IPS-18a (cell line): Measurements from ENCODE around the gene LRP8.

ENCODE experiments used
- H3K27ac ChIP-seq: one replicate; pipeline ENCODE4 v1.5.1; 2013; ENCODE audit warnings: low read length
- H3K27me3 ChIP-seq: one replicate; pipeline ENCODE4 v1.6.1; 2013; ENCODE audit warnings: mild to moderate bottlenecking, low read length; ENCODE audit not compliant: control insufficient read depth, insufficient read depth
- H3K36me3 ChIP-seq: one replicate; pipeline ENCODE4 v1.6.1; 2013; ENCODE audit warnings: low read depth, low read length; ENCODE audit not compliant: control insufficient read depth
- H3K4me1 ChIP-seq: one replicate; pipeline ENCODE4 v1.6.1; 2013; ENCODE audit warnings: low read depth, low read length; ENCODE audit not compliant: control insufficient read depth
- H3K4me3 ChIP-seq: one replicate; pipeline ENCODE4 v1.5.1; 2013; ENCODE audit warnings: low read length
- H3K9ac ChIP-seq: one replicate; pipeline ENCODE4 v1.6.1; 2013; ENCODE audit warnings: mild to moderate bottlenecking, low read length, moderate library complexity
- H3K9me3 ChIP-seq: one replicate; pipeline ENCODE4 v1.6.1; 2013; ENCODE audit warnings: low read depth, low read length; ENCODE audit not compliant: control insufficient read depth

The LRP8 gene

GRCh38 chr1:53306168-53306567 is 21.7 kb downstream of the LRP8 start:
- Histone ChIP-seq H3K4me1 (peaks cover 11% of the 10 kb centered on the region), H3K4me3 (no peak overlapping the region), H3K9me3 (no peaks in the 10 kb centered on the region), H3K36me3 (no peaks in the 10 kb centered on the region), H3K27ac (no peak overlapping the region), H3K27me3 (no peaks in the 10 kb centered on the region), H3K9ac (no peak overlapping the region)

- no peak overlapping the region for H3K9ac ChIP-seq
- H3K4me3 ChIP-seq = no peak overlapping the region
- H3K27me3 ChIP-seq = no peaks in the 10 kb centered on the region
- peaks cover 11% of the 10 kb centered on the region for H3K4me1 ChIP-seq
- H3K27ac ChIP-seq = no peak overlapping the region
- H3K36me3 ChIP-seq = no peaks in the 10 kb centered on the region
- no peaks in the 10 kb centered on the region for H3K9me3 ChIP-seq
Measured at GRCh38 chr1:53305650-53306049, 22.2 kb downstream of the LRP8 start.

- H3K27me3 ChIP-seq = no peaks in the 10 kb centered on the region
- H3K4me1 ChIP-seq = peaks cover 11% of the 10 kb centered on the region
- no peak overlapping the region for H3K9ac ChIP-seq
- no peak overlapping the region for H3K27ac ChIP-seq
- H3K9me3 ChIP-seq = no peaks in the 10 kb centered on the region
- H3K4me3 ChIP-seq = no peak overlapping the region
- H3K36me3 ChIP-seq = no peaks in the 10 kb centered on the region
Measured at GRCh38 chr1:53304527-53304926, 23.3 kb downstream of the LRP8 start.

GRCh38 chr1:53303726-53304515 is 23.9 kb downstream of the LRP8 start:
- Histone ChIP-seq H3K36me3 (no peaks in the 10 kb centered on the region), H3K4me1 (peaks cover 11% of the 10 kb centered on the region), H3K27me3 (no peaks in the 10 kb centered on the region), H3K27ac (no peak overlapping the region), H3K9me3 (no peaks in the 10 kb centered on the region), H3K4me3 (no peak overlapping the region), H3K9ac (no peak overlapping the region)

- H3K36me3 ChIP-seq = no peaks in the 10 kb centered on the region
- H3K9ac ChIP-seq = no peak overlapping the region
- H3K27me3 ChIP-seq = no peaks in the 10 kb centered on the region
- no peaks in the 10 kb centered on the region for H3K9me3 ChIP-seq
- no peak overlapping the region for H3K4me3 ChIP-seq
- H3K4me1 ChIP-seq = peaks cover 11% of the 10 kb centered on the region
- H3K27ac ChIP-seq = no peak overlapping the region
Measured at GRCh38 chr1:53303243-53303642, 24.6 kb downstream of the LRP8 start.

- Histone ChIP-seq H3K9me3 (no peaks in the 10 kb centered on the region), H3K4me1 (peaks cover 11% of the 10 kb centered on the region), H3K4me3 (no peak overlapping the region), H3K27me3 (no peaks in the 10 kb centered on the region), H3K27ac (no peak overlapping the region), H3K36me3 (no peaks in the 10 kb centered on the region), H3K9ac (no peak overlapping the region)
Measured at GRCh38 chr1:53299233-53299632, 28.6 kb downstream of the LRP8 start.

GRCh38 chr1:53298045-53298637 is 29.7 kb downstream of the LRP8 start:
- Histone ChIP-seq H3K36me3 (no peaks in the 10 kb centered on the region), H3K27me3 (no peaks in the 10 kb centered on the region), H3K4me1 (peaks cover under 1% of the 10 kb centered on the region), H3K4me3 (no peak overlapping the region), H3K9me3 (no peaks in the 10 kb centered on the region), H3K9ac (no peak overlapping the region), H3K27ac (no peak overlapping the region)

- H3K36me3 ChIP-seq = no peaks in the 10 kb centered on the region
- no peaks in the 10 kb centered on the region for H3K4me1 ChIP-seq
- no peaks in the 10 kb centered on the region for H3K27me3 ChIP-seq
- H3K9me3 ChIP-seq = no peaks in the 10 kb centered on the region
- no peak overlapping the region for H3K9ac ChIP-seq
- H3K27ac ChIP-seq = no peak overlapping the region
- H3K4me3 ChIP-seq = no peak overlapping the region
Measured at GRCh38 chr1:53297195-53297594, 30.7 kb downstream of the LRP8 start.

- H3K27me3 ChIP-seq = no peaks in the 10 kb centered on the region
- H3K4me1 ChIP-seq = no peaks in the 10 kb centered on the region
Measured at GRCh38 chr1:53296117-53296749, 31.6 kb downstream of the LRP8 start.

GRCh38 chr1:53295726-53296116 is 32.1 kb downstream of the LRP8 start:
- Histone ChIP-seq H3K9ac (no peak overlapping the region), H3K4me1 (no peaks in the 10 kb centered on the region), H3K36me3 (peaks cover 8% of the 10 kb centered on the region), H3K27me3 (no peaks in the 10 kb centered on the region), H3K9me3 (no peaks in the 10 kb centered on the region), H3K27ac (no peak overlapping the region), H3K4me3 (no peak overlapping the region)

More at GRCh38 chr1:53296117-53296749, 31.6 kb downstream of the LRP8 start:
- Histone ChIP-seq H3K4me3 (no peak overlapping the region), H3K9me3 (no peaks in the 10 kb centered on the region), H3K9ac (no peak overlapping the region), H3K27ac (no peak overlapping the region), H3K36me3 (peaks cover 6% of the 10 kb centered on the region)

GRCh38 chr1:53295295-53295694 is 32.6 kb downstream of the LRP8 start:
- Histone ChIP-seq H3K27me3 (no peaks in the 10 kb centered on the region), H3K27ac (no peak overlapping the region), H3K9ac (no peak overlapping the region)

More at GRCh38 chr1:53295295-53295694, 32.6 kb downstream of the LRP8 start:
- H3K36me3 ChIP-seq = peaks cover 9% of the 10 kb centered on the region
- no peak overlapping the region for H3K4me3 ChIP-seq
- no peaks in the 10 kb centered on the region for H3K9me3 ChIP-seq
- H3K4me1 ChIP-seq = no peaks in the 10 kb centered on the region
